Hepatocyte (in vitro differentiated cells): ENCODE measurements around the gene HHAT. TPM values are rescaled to one million over a fixed set of nuclear protein-coding genes. Genes with fewer than 3 reads are reported as not detected.

Experiments
- DNase-seq: peaks from one replicate; pipeline ENCODE4 v3.0.0-alpha.2; 2016; ENCODE audit warnings: low spot score
- H2AFZ ChIP-seq: fragments of 200-600 bp; sonication (generic); 2 replicates; pipeline ENCODE4 v1.6.0; 2016; ENCODE audit warnings: antibody characterized with exemption, mild to moderate bottlenecking
- H3K27ac ChIP-seq: fragments of 200-600 bp; sonication (generic); 2 replicates; pipeline ENCODE4 v1.5.1; 2016; ENCODE audit warnings: mild to moderate bottlenecking
- H3K27me3 ChIP-seq: fragments of 200-600 bp; sonication (generic); 2 replicates; pipeline ENCODE4 v1.6.1; 2016
- H3K36me3 ChIP-seq: fragments of 200-600 bp; sonication (generic); replicated peaks from 2 replicates; pipeline ENCODE4 v1.5.1; 2016; ENCODE audit warnings: low read depth; ENCODE audit not compliant: insufficient read depth
- H3K4me1 ChIP-seq: fragments of 200-600 bp; sonication (generic); 2 replicates; pipeline ENCODE4 v1.5.1; 2016; ENCODE audit warnings: mild to moderate bottlenecking, moderate library complexity; ENCODE audit not compliant: insufficient read depth
- H3K4me2 ChIP-seq: fragments of 200-600 bp; sonication (generic); 2 replicates; pipeline ENCODE4 v1.6.0; 2016
- H3K4me3 ChIP-seq: fragments of 200-600 bp; sonication (generic); 2 replicates; pipeline ENCODE4 v1.5.1; 2016; ENCODE audit warnings: mild to moderate bottlenecking
- H3K79me2 ChIP-seq: fragments of 200-600 bp; sonication (generic); 2 replicates; pipeline ENCODE4 v1.6.0; 2017; ENCODE audit warnings: mild to moderate bottlenecking
- H3K9me2 ChIP-seq: fragments of 200-600 bp; sonication (generic); replicated peaks from 2 replicates; pipeline ENCODE4 v1.6.0; 2017; ENCODE audit warnings: mild to moderate bottlenecking; ENCODE audit not compliant: insufficient read depth
- H3K9me3 ChIP-seq: fragments of 200-600 bp; sonication (generic); 2 replicates; pipeline ENCODE4 v1.5.1; 2016; ENCODE audit warnings: low read depth, mild to moderate bottlenecking
- H4K20me1 ChIP-seq: fragments of 200-600 bp; sonication (generic); 2 replicates; pipeline ENCODE4 v1.6.0; 2016; ENCODE audit warnings: mild to moderate bottlenecking; ENCODE audit not compliant: insufficient read depth, poor library complexity, severe bottlenecking
- CTCF ChIP-seq: fragments of 200-600 bp; sonication (generic); IDR thresholded peaks from 2 replicates; pipeline ENCODE4 v1.5.1; 2016; ENCODE audit warnings: antibody characterized with exemption, mild to moderate bottlenecking; ENCODE audit not compliant: poor library complexity
- EZH2 ChIP-seq: fragments of 200-600 bp; sonication (generic); IDR thresholded peaks from 2 replicates; pipeline ENCODE4 v1.6.1; 2016; ENCODE audit warnings: antibody characterized with exemption, mild to moderate bottlenecking, borderline replicate concordance
- EZH2phosphoT487 ChIP-seq: fragments of 200-600 bp; sonication (generic); IDR thresholded peaks from one replicate; pipeline ENCODE4 v1.6.1; 2018; ENCODE audit warnings: antibody characterized with exemption, mild to moderate bottlenecking, low read depth, moderate library complexity; ENCODE audit not compliant: unreplicated experiment, severe bottlenecking
- WGBS: methylation state at CpG from one replicate; pipeline ENCODE4 v1.1.6; 2016; ENCODE audit warnings: low lambda C conversion rate; ENCODE audit errors: missing lambda C conversion rate; 5-methylcytosine and 5-hydroxymethylcytosine counted together
- polyA plus RNA-seq: library from polyadenylated mRNA; unstranded; fragments of >200 nt; fragmentation: Nextera tagmentation; extraction: Ambion mirVana; gene quantifications from 2 replicates; pipeline ENCODE4 v1.2.1, GENCODE V29; 2016
- total RNA-seq: library from RNA; depleted of rRNA; stranded (reverse); fragments of >200 nt; gene quantifications from 2 replicates; pipeline ENCODE4 v1.2.3, GENCODE V29; 2014

The HHAT gene
- total and polyA plus RNA-seq, 2 experiments from 2014 or later, result 5.3 to 6.3 TPM

GRCh38 chr1:210482945-210483617 lies 154.4 kb downstream of the HHAT start:
- Histone ChIP-seq H3K4me2 (no peak overlapping the region), H3K4me1 (no peaks in the 10 kb centered on the region), H3K27me3 (no peaks in the 10 kb centered on the region), H4K20me1 (no peaks in the 10 kb centered on the region), H2AFZ (no peak overlapping the region), H3K4me3 (no peak overlapping the region), H3K36me3 (no peaks in the 10 kb centered on the region), H3K9me2 (no peaks in the 10 kb centered on the region), H3K27ac (no peak overlapping the region), H3K9me3 (no peaks in the 10 kb centered on the region), H3K79me2 (no peaks in the 10 kb centered on the region)
- 86% methylated on average over 3 of the region's 3 CpGs for WGBS
- TF ChIP-seq EZH2, result no peak
- TF ChIP-seq CTCF, result no peak
- TF ChIP-seq EZH2phosphoT487, result no peak
- no peak for DNase-seq

GRCh38 chr1:210483821-210484220 lies 155.1 kb downstream of the HHAT start:
- TF ChIP-seq CTCF, result no peak
- no peaks in the 10 kb centered on the region for H4K20me1 ChIP-seq
- H3K79me2 ChIP-seq, result no peaks in the 10 kb centered on the region
- no peak overlapping the region for H3K27ac ChIP-seq
- no peaks in the 10 kb centered on the region for H3K4me1 ChIP-seq
- H2AFZ ChIP-seq, result no peak overlapping the region
- no peak overlapping the region for H3K4me2 ChIP-seq
- H3K9me3 ChIP-seq, result no peaks in the 10 kb centered on the region
- no peak overlapping the region for H3K4me3 ChIP-seq
- H3K27me3 ChIP-seq, result no peaks in the 10 kb centered on the region
- H3K36me3 ChIP-seq, result no peaks in the 10 kb centered on the region
- no peak for DNase-seq
- 86% methylated on average over 2 of the region's 2 CpGs for whole genome bisulfite sequencing
- H3K9me2 ChIP-seq, result no peaks in the 10 kb centered on the region

- 83% methylated on average over 2 of the region's 2 CpGs for WGBS
- TF ChIP-seq EZH2phosphoT487, result no peak
- no peak for TF ChIP-seq CTCF
- no peak for TF ChIP-seq EZH2
- H3K4me3 ChIP-seq, result no peak overlapping the region
These were observed 158.3 kb downstream of the HHAT start for GRCh38 chr1:210487021-210487420.

More at GRCh38 chr1:210487021-210487420, 158.3 kb downstream of the HHAT start:
- no peaks in the 10 kb centered on the region for H3K9me3 ChIP-seq
- H3K9me2 ChIP-seq, result no peaks in the 10 kb centered on the region
- no peaks in the 10 kb centered on the region for H3K27me3 ChIP-seq
- H3K4me2 ChIP-seq, result no peak overlapping the region
- H3K27ac ChIP-seq, result no peak overlapping the region
- no peaks in the 10 kb centered on the region for H4K20me1 ChIP-seq
- no peak overlapping the region for H2AFZ ChIP-seq
- H3K79me2 ChIP-seq, result no peaks in the 10 kb centered on the region
- DNase-seq, result no peak
- no peaks in the 10 kb centered on the region for H3K4me1 ChIP-seq
- no peaks in the 10 kb centered on the region for H3K36me3 ChIP-seq
